ENCODE measurements around the gene ACOX1. TPM values are rescaled to one million over a fixed set of nuclear protein-coding genes. Genes with fewer than 3 reads are reported as not detected.
A peak's percentile ranks its signal among the peaks of the same experiment; 100 is the strongest.

The ACOX1 gene
- total RNA-seq, 1 donor from 2014 or later, result 75.2 TPM

GRCh38 chr17:75995385-75995925 is 16.5 kb upstream of the ACOX1 start:
- ATAC-seq (no peak), DNase-seq (no peak)
- H3K9me3 ChIP-seq, result no peaks in the 10 kb centered on the region
- intact Hi-C loops (cut with DNase I), result no loop called here
- no peak for TF ChIP-seq CTCF (IDR thresholded peaks at IDR 0.05)
- H3K27me3 ChIP-seq, result no peaks in the 10 kb centered on the region
- H3K36me3 ChIP-seq, result peaks cover 11% of the 10 kb centered on the region
- H3K4me1 ChIP-seq, result peaks cover 13% of the 10 kb centered on the region
- no peak overlapping the region for H3K27ac ChIP-seq
- no peak overlapping the region for H3K4me3 ChIP-seq

GRCh38 chr17:75994802-75995370 is 15.9 kb upstream of the ACOX1 start:
- H3K9me3 ChIP-seq, result no peaks in the 10 kb centered on the region

GRCh38 chr17:75991396-75991795 is 12.4 kb upstream of the ACOX1 start:
- ATAC-seq, result no peak
- Histone ChIP-seq H3K27me3 (no peaks in the 10 kb centered on the region), H3K4me3 (no peak overlapping the region), H3K4me1 (no peaks in the 10 kb centered on the region), H3K36me3 (peaks cover 11% of the 10 kb centered on the region), H3K9me3 (no peaks in the 10 kb centered on the region), H3K27ac (no peak overlapping the region)
- no peak for TF ChIP-seq CTCF (IDR thresholded peaks at IDR 0.05)
- DNase-seq, result no peak
- intact Hi-C loops (cut with DNase I), result no loop called here

More at GRCh38 chr17:75994802-75995370, 15.9 kb upstream of the ACOX1 start:
- TF ChIP-seq CTCF (IDR thresholded peaks at IDR 0.05), result no peak
- ATAC-seq (no peak), DNase-seq (no peak)
- H3K36me3 ChIP-seq, result peaks cover 11% of the 10 kb centered on the region
- H3K27me3 ChIP-seq, result no peaks in the 10 kb centered on the region
- no peak overlapping the region for H3K4me3 ChIP-seq
- H3K4me1 ChIP-seq, result peaks cover 13% of the 10 kb centered on the region
- no peak overlapping the region for H3K27ac ChIP-seq
- intact Hi-C loops (cut with DNase I), result no loop called here

GRCh38 chr17:75987041-75987440 is 8.1 kb upstream of the ACOX1 start:
- ATAC-seq, result no peak
- no peaks in the 10 kb centered on the region for H3K36me3 ChIP-seq
- no peak overlapping the region for H3K27ac ChIP-seq
- TF ChIP-seq CTCF (IDR thresholded peaks at IDR 0.05), result no peak
- peaks cover 25% of the 10 kb centered on the region for H3K4me1 ChIP-seq
- H3K9me3 ChIP-seq, result no peaks in the 10 kb centered on the region
- intact Hi-C loops (cut with DNase I), result no loop called here
- H3K4me3 ChIP-seq, result no peak overlapping the region
- no peaks in the 10 kb centered on the region for H3K27me3 ChIP-seq
- peak; percentile 16 for DNase-seq

- no peak for TF ChIP-seq CTCF (IDR thresholded peaks at IDR 0.05)
- H3K4me1 ChIP-seq, result peaks cover 34% of the 10 kb centered on the region
- intact Hi-C loops (cut with DNase I), result no loop called here
Observed at GRCh38 chr17:75985986-75986385, 7.0 kb upstream of the ACOX1 start.

More at GRCh38 chr17:75985986-75986385, 7.0 kb upstream of the ACOX1 start:
- DNase-seq, result no peak
- Histone ChIP-seq H3K9me3 (no peaks in the 10 kb centered on the region), H3K36me3 (no peaks in the 10 kb centered on the region), H3K4me3 (no peak overlapping the region), H3K27ac (no peak overlapping the region), H3K27me3 (no peaks in the 10 kb centered on the region)
- ATAC-seq, result no peak

All from upper lobe of right lung (tissue), 1 donor.